Muscle layer of colon (tissue), 2 donors: ENCODE results near the gene RELT.

Experiments used
- H3K27ac ChIP-seq: one replicate; pipeline ENCODE4 v1.7.0; 2013; ENCODE audit warnings: low read depth, mild to moderate bottlenecking, low read length, moderate library complexity
- H3K27me3 ChIP-seq, 2 donors: one replicate each; pipeline ENCODE4 v1.7.0; 2013; ENCODE audit warnings: low read length in 2 of 2, mild to moderate bottlenecking in 2 of 2; ENCODE audit not compliant: insufficient read depth in 2 of 2, control insufficient read depth in 1 of 2
- H3K36me3 ChIP-seq: one replicate; pipeline ENCODE4 v1.7.0; 2013; ENCODE audit warnings: mild to moderate bottlenecking, low read length; ENCODE audit not compliant: insufficient read depth
- H3K4me1 ChIP-seq: one replicate; pipeline ENCODE4 v1.7.0; 2013; ENCODE audit warnings: mild to moderate bottlenecking, low read length; ENCODE audit not compliant: insufficient read depth
- H3K4me3 ChIP-seq, 2 donors: one replicate each; pipeline ENCODE4 v1.7.0; 2013; ENCODE audit warnings: low read length in 2 of 2, low read depth in 1 of 2, mild to moderate bottlenecking in 1 of 2, moderate library complexity in 1 of 2
- H3K9ac ChIP-seq: one replicate; pipeline ENCODE4 v1.7.0; 2013; ENCODE audit warnings: low read length
- H3K9me3 ChIP-seq: one replicate; pipeline ENCODE4 v1.7.0; 2013; ENCODE audit warnings: mild to moderate bottlenecking, low read length
- donor health status: abdominal sarcoma.
- donor health status: Adenocarcinoma of cecum.

Gene RELT

DNA sequence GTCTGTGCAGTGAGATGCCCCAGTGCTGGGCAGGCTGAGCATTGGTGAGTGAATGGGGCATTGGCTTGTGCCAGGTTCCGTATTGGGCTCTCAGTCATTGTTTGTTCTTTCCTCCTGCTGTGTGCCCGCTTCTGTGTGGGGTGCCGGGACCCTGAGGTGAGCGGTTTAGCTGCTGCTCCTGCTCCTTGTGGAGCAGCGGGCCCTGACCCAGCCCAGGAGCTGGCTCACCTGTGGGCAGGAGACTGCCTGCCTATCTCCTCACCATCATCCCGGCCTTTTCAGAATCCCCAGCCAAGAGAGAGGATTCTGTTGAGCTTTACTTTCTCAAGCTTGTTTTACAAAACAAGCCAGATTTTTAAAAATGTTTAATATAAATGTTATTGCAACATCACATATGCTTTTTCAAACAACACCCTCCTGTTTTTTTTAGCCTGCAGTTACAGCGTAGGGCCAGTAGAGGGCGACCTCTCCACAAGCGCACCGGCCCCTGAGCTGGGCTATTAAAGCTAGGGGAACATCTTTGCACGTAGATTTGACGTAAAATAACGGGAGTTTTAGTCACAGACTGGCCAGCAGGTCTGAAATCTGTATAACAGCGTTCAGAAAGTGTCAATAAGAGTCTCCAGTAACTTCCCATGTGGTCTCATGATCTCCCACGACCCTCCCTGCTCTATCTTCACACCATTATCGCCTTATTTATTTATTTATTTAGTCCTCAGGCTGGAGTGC is 25.1 kb upstream of the RELT start:
- H3K4me1 ChIP-seq: no peaks in the 10 kb centered on the region
- H3K9me3 ChIP-seq: no peaks in the 10 kb centered on the region
- no peaks in the 10 kb centered on the region for H3K27me3 ChIP-seq
- no peak overlapping the region for H3K4me3 ChIP-seq
- peaks cover 27% of the 10 kb centered on the region for H3K36me3 ChIP-seq
- H3K9ac ChIP-seq: no peak overlapping the region
- no peak overlapping the region for H3K27ac ChIP-seq

DNA sequence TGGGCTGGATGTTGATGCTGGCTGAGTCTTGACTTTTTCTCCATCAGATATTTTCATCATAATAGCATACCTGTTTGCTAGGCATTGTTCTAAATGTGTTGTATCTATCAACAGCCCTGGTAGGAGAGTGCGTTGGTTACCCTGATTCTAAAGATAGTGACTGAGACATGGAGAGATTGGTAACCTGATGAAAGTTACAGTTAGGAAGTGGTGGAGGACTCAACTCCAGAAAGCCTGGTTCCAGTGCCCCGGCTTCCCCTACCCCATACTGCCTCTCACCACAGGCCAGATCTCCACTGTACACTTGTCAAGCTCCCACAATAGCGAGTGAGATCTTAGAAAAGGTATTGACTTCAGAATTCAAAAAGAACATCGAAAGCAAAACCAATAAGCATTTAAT is 22.8 kb upstream of the RELT start:
- no peaks in the 10 kb centered on the region for H3K27me3 ChIP-seq
- no peak overlapping the region for H3K4me3 ChIP-seq
- peaks cover 39% of the 10 kb centered on the region for H3K36me3 ChIP-seq
- H3K9ac ChIP-seq: no peak overlapping the region
- H3K27ac ChIP-seq: no peak overlapping the region
- no peaks in the 10 kb centered on the region for H3K9me3 ChIP-seq
- H3K4me1 ChIP-seq: no peaks in the 10 kb centered on the region

DNA sequence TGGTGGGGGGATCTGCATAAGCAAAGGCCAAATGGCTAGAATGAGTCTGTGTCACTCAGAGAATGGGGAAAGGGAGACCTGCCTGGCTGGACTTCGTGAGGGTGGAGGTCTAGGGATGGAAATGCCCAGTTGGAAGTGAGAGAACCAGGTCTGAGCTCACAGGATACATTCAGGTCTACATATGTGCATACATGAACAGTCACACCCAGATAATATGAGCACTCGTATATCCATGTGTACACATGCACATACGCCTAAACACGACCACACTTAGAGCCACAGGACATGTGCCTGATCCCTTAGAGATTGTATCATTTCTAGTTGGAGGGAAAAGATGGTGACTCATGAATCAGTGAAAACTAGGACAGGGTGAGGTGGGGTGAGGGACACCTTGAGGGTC is 21.1 kb upstream of the RELT start:
- Histone ChIP-seq H3K27me3 (no peaks in the 10 kb centered on the region), H3K9me3 (no peaks in the 10 kb centered on the region), H3K36me3 (peaks cover 53% of the 10 kb centered on the region), H3K4me1 (no peaks in the 10 kb centered on the region), H3K9ac (no peak overlapping the region), H3K4me3 (no peak overlapping the region), H3K27ac (no peak overlapping the region)

DNA sequence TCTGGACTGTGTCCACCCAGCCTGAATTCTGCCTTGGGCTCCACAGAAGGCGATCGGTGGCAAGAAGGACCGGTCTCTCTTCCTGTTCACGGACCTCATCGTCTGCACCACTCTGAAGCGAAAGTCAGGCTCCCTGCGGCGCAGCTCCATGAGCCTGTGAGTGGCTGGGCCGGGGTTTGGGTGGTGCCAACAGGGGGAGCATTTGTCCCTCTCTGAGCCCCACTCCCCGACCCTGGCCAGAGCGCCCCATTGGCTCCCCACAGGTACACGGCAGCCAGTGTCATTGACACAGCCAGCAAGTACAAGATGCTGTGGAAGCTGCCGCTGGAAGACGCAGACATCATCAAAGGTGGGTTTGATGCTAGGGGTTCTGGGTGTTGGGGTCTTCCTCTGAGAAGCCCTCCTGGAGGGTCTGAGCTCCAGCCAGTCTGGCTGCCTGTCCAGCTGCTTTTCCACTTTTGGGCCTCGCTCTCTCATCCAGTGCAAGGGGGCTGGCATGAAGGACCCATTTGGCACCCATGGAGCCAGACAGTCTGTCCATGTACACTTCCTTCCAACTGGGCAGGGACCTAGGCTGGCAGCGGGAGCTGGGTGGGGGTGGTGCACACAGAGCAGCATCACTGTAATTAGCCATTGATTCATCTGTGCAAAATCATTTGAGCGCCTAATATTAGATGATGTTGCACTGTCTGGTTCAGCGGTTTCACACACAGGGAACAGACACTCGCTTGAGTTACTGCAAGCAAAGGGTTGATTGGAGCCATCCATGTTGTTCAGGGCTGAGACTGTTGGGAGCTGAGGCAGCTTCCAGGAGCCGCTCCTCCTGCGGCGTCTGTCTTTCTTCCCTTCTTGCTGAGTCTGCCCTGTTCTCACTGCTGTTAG is 19.0 kb upstream of the RELT start:
- H3K27ac ChIP-seq: no peak overlapping the region
- no peaks in the 10 kb centered on the region for H3K4me1 ChIP-seq
- H3K9me3 ChIP-seq: no peaks in the 10 kb centered on the region
- H3K27me3 ChIP-seq: no peaks in the 10 kb centered on the region
- no peak overlapping the region for H3K4me3 ChIP-seq
- H3K36me3 ChIP-seq: peaks cover 73% of the 10 kb centered on the region
- no peak overlapping the region for H3K9ac ChIP-seq

DNA sequence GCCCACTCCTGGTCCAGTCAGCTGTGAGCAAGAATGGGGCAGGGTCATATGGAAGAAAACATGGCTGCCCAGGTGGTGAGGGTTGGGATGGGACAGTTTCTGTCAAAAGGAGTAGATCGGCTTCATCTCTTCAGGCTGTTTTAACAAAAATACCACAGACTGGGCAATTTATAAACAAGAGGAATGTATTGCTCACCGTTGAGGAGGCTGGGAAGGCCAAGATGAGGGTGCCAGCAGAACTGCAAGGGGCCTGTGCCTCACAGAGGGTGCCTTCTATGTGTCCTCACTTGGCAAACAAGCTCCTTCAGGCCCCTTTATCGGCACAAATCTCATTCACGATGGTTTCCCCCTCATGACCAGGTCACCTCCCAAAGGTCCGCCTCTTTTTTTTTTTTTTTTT is 18.1 kb upstream of the RELT start:
- peaks cover 76% of the 10 kb centered on the region for H3K36me3 ChIP-seq
- H3K4me1 ChIP-seq: no peaks in the 10 kb centered on the region
- H3K4me3 ChIP-seq: no peak overlapping the region
- H3K27ac ChIP-seq: no peak overlapping the region
- no peaks in the 10 kb centered on the region for H3K27me3 ChIP-seq
- H3K9me3 ChIP-seq: no peaks in the 10 kb centered on the region
- no peak overlapping the region for H3K9ac ChIP-seq

DNA sequence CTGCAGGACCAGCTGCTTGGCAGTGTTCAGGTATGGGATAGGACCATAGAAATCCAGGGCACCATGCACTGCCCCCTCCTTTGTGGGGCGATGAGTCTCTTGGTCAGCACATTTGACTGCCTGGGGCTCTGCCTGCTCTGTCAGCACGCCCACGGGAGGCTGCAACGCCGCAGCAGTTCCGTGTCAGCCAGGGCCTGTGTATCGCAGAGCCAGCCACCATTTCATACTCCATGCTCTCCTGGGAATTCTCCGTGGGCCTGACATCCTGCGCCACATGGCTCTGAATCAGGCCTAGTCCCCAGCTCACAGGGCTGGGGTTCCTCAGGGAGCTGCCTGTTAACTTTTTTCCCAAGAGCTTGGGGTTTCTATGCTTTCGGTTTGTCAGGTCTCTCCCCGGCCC is 16.9 kb upstream of the RELT start:
- Histone ChIP-seq H3K36me3 (peaks cover 83% of the 10 kb centered on the region), H3K4me1 (no peaks in the 10 kb centered on the region), H3K4me3 (no peak overlapping the region), H3K27ac (no peak overlapping the region), H3K9ac (no peak overlapping the region), H3K27me3 (no peaks in the 10 kb centered on the region), H3K9me3 (no peaks in the 10 kb centered on the region)

DNA sequence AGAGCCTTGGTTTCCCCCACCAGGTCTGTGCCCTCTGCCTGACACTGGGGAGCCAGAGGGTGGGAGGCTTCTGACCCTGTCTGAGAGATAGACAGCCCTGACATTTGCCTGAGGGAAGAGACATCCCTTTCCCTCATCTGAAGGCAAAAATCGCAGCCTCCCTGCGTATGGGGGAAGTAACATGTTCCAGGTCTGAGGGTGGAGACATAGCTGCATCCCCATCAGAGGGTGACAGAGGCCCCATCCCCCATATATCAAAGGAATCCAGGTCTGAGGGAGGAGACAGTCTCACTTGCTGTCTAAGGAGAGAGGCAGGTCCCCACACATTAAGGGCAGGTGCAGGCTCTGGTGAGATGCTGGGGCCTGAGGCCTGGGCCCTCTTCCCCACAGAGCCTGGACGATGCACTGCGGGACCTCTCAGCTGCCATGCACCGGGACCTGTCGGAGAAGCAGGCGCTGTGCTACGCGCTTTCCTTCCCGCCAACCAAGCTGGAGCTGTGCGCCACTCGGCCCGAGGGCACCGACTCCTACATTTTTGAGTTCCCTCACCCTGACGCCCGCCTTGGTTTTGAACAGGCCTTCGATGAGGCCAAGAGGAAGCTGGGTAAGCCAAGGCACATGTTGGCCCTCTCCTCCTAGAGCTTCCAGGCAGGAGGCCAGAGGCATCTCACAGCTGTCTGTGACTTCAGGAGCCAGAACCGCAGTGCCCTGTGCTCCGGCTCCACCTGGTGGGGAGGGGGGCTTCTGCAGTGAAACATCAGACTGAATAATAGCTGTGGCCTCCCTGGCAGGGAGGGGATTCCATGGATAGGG is 16.1 kb upstream of the RELT start:
- Histone ChIP-seq H3K4me1 (no peaks in the 10 kb centered on the region), H3K27me3 (no peaks in the 10 kb centered on the region), H3K36me3 (peaks cover 89% of the 10 kb centered on the region), H3K9me3 (no peaks in the 10 kb centered on the region), H3K27ac (peak overlapping the region; percentile 38), H3K9ac (no peak overlapping the region), H3K4me3 (no peak overlapping the region)

DNA sequence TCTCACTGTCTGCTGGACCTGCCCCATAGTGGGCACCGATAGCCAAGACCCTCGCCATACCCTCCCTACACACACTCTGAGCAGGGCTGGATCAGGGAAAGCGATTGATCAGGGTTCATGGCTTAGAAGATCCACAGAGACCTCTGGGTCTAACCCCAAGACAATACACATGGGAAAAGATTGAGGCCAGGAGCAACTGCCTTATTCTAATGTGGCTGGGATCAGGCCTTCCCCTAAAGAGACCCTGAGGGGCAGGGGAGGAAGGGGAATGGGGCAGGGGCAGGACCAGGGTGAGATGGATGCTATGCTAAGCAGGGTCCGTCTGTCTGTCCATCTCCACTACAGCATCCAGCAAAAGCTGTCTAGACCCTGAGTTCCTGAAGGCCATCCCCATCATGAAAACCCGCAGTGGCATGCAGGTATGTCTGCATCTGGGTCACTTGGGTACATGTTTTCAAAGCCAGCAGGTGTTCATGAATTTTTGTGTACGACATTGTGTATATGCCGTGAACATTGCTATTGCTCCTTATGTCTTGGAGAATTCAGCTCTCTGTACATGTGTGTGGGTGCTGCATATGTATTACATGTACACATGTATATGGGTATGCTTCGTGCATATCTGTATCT is 15.3 kb upstream of the RELT start:
- Histone ChIP-seq H3K27ac (no peak overlapping the region), H3K9me3 (no peaks in the 10 kb centered on the region), H3K27me3 (no peaks in the 10 kb centered on the region), H3K4me3 (no peak overlapping the region), H3K36me3 (peaks cover 93% of the 10 kb centered on the region), H3K9ac (no peak overlapping the region), H3K4me1 (no peaks in the 10 kb centered on the region)

DNA sequence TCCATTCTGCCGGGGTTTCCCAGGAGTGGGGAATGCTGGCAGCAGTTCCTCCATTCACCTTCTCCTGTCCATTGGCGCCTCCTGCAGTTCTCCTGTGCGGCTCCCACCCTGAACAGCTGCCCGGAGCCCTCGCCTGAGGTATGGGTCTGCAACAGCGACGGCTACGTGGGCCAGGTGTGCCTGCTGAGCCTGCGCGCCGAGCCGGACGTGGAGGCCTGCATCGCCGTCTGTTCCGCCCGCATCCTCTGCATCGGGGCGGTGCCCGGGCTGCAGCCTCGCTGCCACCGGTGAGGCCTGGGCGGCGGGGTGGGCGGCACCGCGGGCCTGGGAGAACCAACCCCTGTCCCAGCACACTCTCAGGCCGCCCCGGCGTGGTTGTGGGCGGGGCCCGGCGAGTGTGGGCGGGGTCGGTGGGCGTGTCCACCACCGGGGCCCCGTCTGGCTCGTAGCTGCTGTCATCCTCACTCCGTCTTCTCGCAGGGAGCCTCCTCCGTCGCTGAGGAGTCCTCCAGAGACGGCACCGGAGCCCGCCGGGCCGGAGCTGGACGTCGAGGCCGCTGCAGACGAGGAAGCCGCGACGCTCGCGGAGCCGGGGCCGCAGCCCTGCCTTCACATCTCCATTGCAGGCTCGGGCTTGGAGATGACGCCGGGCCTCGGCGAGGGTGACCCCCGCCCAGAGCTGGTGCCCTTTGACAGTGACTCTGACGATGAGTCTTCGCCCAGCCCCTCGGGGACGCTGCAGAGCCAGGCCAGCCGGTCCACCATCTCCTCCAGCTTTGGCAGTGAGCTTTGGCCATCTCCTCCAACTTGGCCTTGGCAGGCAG is 14.0 kb upstream of the RELT start:
- no peaks in the 10 kb centered on the region for H3K4me1 ChIP-seq
- H3K9ac ChIP-seq: no peak overlapping the region
- H3K36me3 ChIP-seq: peaks cover 92% of the 10 kb centered on the region
- no peaks in the 10 kb centered on the region for H3K9me3 ChIP-seq
- H3K27ac ChIP-seq: no peak overlapping the region
- H3K4me3 ChIP-seq: no peak overlapping the region
- no peaks in the 10 kb centered on the region for H3K27me3 ChIP-seq

DNA sequence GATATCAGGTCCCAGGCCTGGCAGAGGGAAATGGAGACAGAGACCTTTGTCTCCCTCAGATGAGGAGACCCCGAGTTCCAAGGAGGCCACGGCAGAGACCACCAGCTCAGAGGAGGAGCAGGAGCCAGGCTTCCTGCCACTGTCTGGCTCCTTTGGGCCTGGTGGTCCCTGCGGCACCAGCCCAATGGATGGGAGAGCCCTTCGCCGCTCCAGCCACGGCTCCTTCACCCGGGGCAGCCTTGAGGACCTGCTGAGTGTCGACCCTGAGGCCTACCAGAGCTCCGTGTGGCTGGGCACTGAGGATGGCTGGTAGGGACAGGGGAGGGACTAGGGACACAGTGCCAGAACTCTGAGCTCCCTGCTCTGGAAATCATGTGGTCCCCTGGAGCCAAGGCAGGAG is 13.1 kb upstream of the RELT start:
- H3K36me3 ChIP-seq: peaks cover 83% of the 10 kb centered on the region
- no peaks in the 10 kb centered on the region for H3K4me1 ChIP-seq
- no peak overlapping the region for H3K9ac ChIP-seq
- no peaks in the 10 kb centered on the region for H3K9me3 ChIP-seq
- no peak overlapping the region for H3K27ac ChIP-seq
- H3K27me3 ChIP-seq: no peaks in the 10 kb centered on the region
- no peak overlapping the region for H3K4me3 ChIP-seq
